OCI-LY3 (cell line): Measurements from ENCODE around the gene RAP2A.

ENCODE experiments used
- H2AFZ ChIP-seq: fragments of 200-600, 300-600 bp; shearing (Covaris generic); 2 replicates; pipeline ENCODE4 v1.6.0; 2014; ENCODE audit warnings: antibody characterized with exemption, low read depth, low read length
- H3K27ac ChIP-seq: fragments of 200-600, 300-600 bp; sonication (generic); 2 replicates; pipeline ENCODE4 v1.5.1; 2014; ENCODE audit warnings: mild to moderate bottlenecking, low read length, moderate library complexity, mixed read lengths
- H3K27me3 ChIP-seq: fragments of 200-600, 300-600 bp; sonication (generic); 2 replicates; pipeline ENCODE4 v1.6.1; 2014; ENCODE audit warnings: low read depth, low read length, mixed read lengths
- H3K36me3 ChIP-seq: fragments of 200-600, 300-600 bp; sonication (generic); replicated peaks from 2 replicates; pipeline ENCODE3; 2014; ENCODE audit warnings: low read depth, low read length, mixed read lengths
- H3K4me1 ChIP-seq: fragments of 300-600, 200-600 bp; sonication (generic); 2 replicates; pipeline ENCODE4 v1.6.1; 2014; ENCODE audit warnings: low read length, mixed read lengths
- H3K4me2 ChIP-seq: fragments of 200-600, 300-600 bp; sonication (generic); 2 replicates; pipeline ENCODE4 v1.6.1; 2014; ENCODE audit warnings: low read length, mixed read lengths
- H3K4me3 ChIP-seq: fragments of 300-600, 200-600 bp; sonication (generic); 2 replicates; pipeline ENCODE4 v1.5.1; 2014; ENCODE audit warnings: antibody characterized with exemption, mild to moderate bottlenecking, low read length, moderate library complexity
- H3K79me2 ChIP-seq: fragments of 300-600, 200-600 bp; shearing (Covaris generic); 2 replicates; pipeline ENCODE4 v1.6.1; 2014; ENCODE audit warnings: mild to moderate bottlenecking, low read length, mixed read lengths
- H3K9ac ChIP-seq: fragments of 300-600, 200-600 bp; shearing (Covaris generic); 2 replicates; pipeline ENCODE4 v1.6.0; 2014; ENCODE audit warnings: mild to moderate bottlenecking, low read length, moderate library complexity
- H3K9me3 ChIP-seq: fragments of 200-600, 300-600 bp; shearing (Covaris generic); 2 replicates; pipeline ENCODE4 v1.6.1; 2014; ENCODE audit warnings: low read length, mixed read lengths; ENCODE audit not compliant: insufficient read depth
- H4K20me1 ChIP-seq: fragments of 200-600, 300-600 bp; sonication (generic); 2 replicates; pipeline ENCODE4 v1.6.1; 2016; ENCODE audit warnings: low read length, mixed read lengths; ENCODE audit not compliant: insufficient read depth
- CTCF ChIP-seq: fragments of 200-600, 300-600 bp; sonication (generic); IDR thresholded peaks from 2 replicates; pipeline ENCODE4 v1.5.1; 2014; ENCODE audit warnings: antibody characterized with exemption, low read length, low read depth
- EZH2phosphoT487 ChIP-seq: fragments of 200-600 bp; shearing (Covaris generic); IDR thresholded peaks from 2 replicates; pipeline ENCODE4 v1.6.1; 2018; ENCODE audit warnings: antibody characterized with exemption, mixed run types, low read depth

Gene RAP2A

GRCh38 chr13:97459215-97459777 lies 25.3 kb downstream of the RAP2A start:
- H3K27me3 ChIP-seq = no peaks in the 10 kb centered on the region
- H3K79me2 ChIP-seq = peaks cover 39% of the 10 kb centered on the region
- peak overlapping the region; percentile 56 for H3K4me3 ChIP-seq
- peaks cover 11% of the 10 kb centered on the region for H3K36me3 ChIP-seq
- peak overlapping the region; percentile 88 for H3K4me2 ChIP-seq
- H2AFZ ChIP-seq = no peak overlapping the region
- no peaks in the 10 kb centered on the region for H4K20me1 ChIP-seq
- H3K4me1 ChIP-seq = peaks cover 31% of the 10 kb centered on the region
- 0 out of 2 replicates have a peak, but pooled peaks cover 4% of the 10 kb centered on the region for H3K9me3 ChIP-seq
- TF ChIP-seq EZH2phosphoT487 (no peak), CTCF (no peak)
- peak overlapping the region; percentile 86 for H3K27ac ChIP-seq
- peak overlapping the region; percentile 26; the same call in 1 of the 2 replicates for H3K9ac ChIP-seq

GRCh38 chr13:97460004-97460775 lies 26.2 kb downstream of the RAP2A start:
- peak overlapping the region; percentile 88 for H3K4me2 ChIP-seq
- H3K27me3 ChIP-seq = no peaks in the 10 kb centered on the region
- H3K27ac ChIP-seq = peak overlapping the region; percentile 86
- H3K36me3 ChIP-seq = peaks cover 6% of the 10 kb centered on the region
- no peaks in the 10 kb centered on the region for H4K20me1 ChIP-seq
- peak overlapping the region; percentile 47 for H3K9ac ChIP-seq
- H3K4me3 ChIP-seq = peak overlapping the region; percentile 56
- TF ChIP-seq EZH2phosphoT487 (no peak), CTCF (no peak)
- H3K9me3 ChIP-seq = 0 out of 2 replicates have a peak, but pooled peaks cover 4% of the 10 kb centered on the region
- H2AFZ ChIP-seq = no peak overlapping the region
- H3K79me2 ChIP-seq = peaks cover 39% of the 10 kb centered on the region
- H3K4me1 ChIP-seq = peaks cover 31% of the 10 kb centered on the region

GRCh38 chr13:97460853-97461252 lies 26.9 kb downstream of the RAP2A start:
- peak overlapping the region; percentile 88 for H3K4me2 ChIP-seq
- TF ChIP-seq EZH2phosphoT487 (no peak), CTCF (no peak)

DNA sequence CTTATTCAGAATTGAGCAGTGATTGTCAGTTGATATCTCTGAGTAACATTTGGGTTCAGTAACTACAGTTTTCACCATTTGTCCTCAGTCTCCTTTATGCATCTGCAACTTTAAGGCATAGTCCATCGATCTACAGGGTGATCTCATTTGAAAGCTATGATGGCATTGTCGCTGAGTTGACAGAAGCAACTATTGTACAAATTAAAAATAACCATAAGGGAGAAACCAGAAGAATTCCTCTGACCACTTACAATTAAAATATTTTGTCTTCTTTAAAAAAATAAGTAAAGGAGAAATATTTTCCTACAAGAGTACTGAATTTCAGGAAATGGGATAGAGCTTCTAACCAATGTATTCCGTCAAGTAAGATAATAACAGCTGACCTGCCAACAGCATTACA lies 30.6 kb downstream of the RAP2A start:
- no peak overlapping the region for H3K9ac ChIP-seq
- H3K79me2 ChIP-seq = peaks cover 24% of the 10 kb centered on the region
- no peak overlapping the region for H3K4me2 ChIP-seq
- H4K20me1 ChIP-seq = no peaks in the 10 kb centered on the region
- no peaks in the 10 kb centered on the region for H3K27me3 ChIP-seq
- no peaks in the 10 kb centered on the region for H3K9me3 ChIP-seq
- H3K4me3 ChIP-seq = no peak overlapping the region
- TF ChIP-seq CTCF = no peak
- TF ChIP-seq EZH2phosphoT487 = no peak
- H3K4me1 ChIP-seq = peaks cover 18% of the 10 kb centered on the region
- H3K36me3 ChIP-seq = no peaks in the 10 kb centered on the region
- H2AFZ ChIP-seq = no peak overlapping the region
- no peak overlapping the region for H3K27ac ChIP-seq

More at GRCh38 chr13:97460853-97461252, 26.9 kb downstream of the RAP2A start:
- H3K79me2 ChIP-seq = peaks cover 33% of the 10 kb centered on the region
- H3K9ac ChIP-seq = peak overlapping the region; percentile 47; the same call in 1 of the 2 replicates
- H3K27ac ChIP-seq = peak overlapping the region; percentile 86
- no peaks in the 10 kb centered on the region for H3K9me3 ChIP-seq
- peak overlapping the region; percentile 55 for H3K4me3 ChIP-seq
- H3K27me3 ChIP-seq = no peaks in the 10 kb centered on the region
- no peaks in the 10 kb centered on the region for H3K36me3 ChIP-seq
- no peaks in the 10 kb centered on the region for H4K20me1 ChIP-seq
- no peak overlapping the region for H2AFZ ChIP-seq
- peaks cover 31% of the 10 kb centered on the region for H3K4me1 ChIP-seq
